GM19351 (cell line): ENCODE measurements around the gene SLC51A.
A peak's percentile ranks its signal among the peaks of the same experiment; 100 is the strongest.
"Not testable (repeated sequence)": the region's sequence is repeated elsewhere in the genome, so short reads cannot be mapped to it uniquely, and the experiment has no call there.

ENCODE experiments used
- ATAC-seq: cut with Tn5 transposase; IDR thresholded peaks from one replicate; pipeline ENCODE4 v1.9.1; 2021; ENCODE audit warnings: mild to moderate bottlenecking, moderate library complexity; ENCODE audit not compliant: unreplicated experiment

The SLC51A gene

DNA sequence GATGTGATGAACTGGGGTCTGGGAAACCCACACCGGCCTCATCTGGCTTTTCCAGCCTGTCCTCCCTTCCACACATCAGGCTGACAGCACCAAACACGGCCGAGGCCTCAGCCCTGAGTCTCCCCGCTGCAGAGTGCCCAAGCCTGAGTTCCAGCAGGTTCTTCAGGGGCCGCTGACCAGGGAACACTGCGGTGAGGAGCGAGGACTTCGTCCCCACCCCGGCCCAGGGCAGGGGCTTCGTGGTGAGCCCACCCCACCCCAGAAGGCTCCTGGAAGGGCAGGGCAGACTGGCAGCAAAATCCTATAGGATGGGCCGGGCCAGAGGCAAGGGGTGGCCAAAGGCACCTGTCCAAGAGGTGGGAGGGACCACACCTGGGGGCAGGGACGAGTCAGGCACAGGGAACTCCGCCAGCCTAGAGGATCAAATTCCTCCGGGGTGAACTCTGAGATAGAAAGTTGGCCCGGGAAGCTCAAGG, at the start of gene SLC51A:
Gene SLC51A, plus strand, starts transcription at position 446 of the 476 bp plus-strand sequence. CDS start 179 bp downstream, outside the sequence.
- ATAC-seq = no peak

GRCh38 chr3:196166741-196167140, 49.6 kb upstream of the SLC51A start:
- no peak for ATAC-seq

GRCh38 chr3:196168808-196169391, 47.4 kb upstream of the SLC51A start:
- no peak for ATAC-seq

GRCh38 chr3:196169836-196170240, 46.5 kb upstream of the SLC51A start:
- ATAC-seq = no peak

DNA sequence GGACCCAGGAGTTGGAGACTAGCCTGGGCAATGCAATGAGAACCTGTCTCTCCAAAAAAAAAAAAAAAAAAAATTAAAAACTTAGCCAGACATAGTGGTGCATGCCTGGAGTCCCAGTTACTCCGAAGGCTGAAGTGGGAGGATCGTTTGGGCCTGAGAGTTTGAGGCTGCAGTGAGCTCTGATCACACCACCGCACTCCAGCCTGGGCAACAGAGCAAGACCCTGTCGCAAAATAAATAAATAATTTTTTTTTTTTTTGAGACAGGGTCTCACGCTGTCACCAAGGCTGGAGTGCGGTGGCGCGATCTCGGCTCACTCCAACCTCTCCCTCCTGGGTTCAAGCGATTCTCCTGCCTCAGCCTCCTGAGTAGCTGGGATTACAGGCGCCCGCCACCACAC, 46.0 kb upstream of the SLC51A start:
- ATAC-seq = not testable (repeated sequence)

DNA sequence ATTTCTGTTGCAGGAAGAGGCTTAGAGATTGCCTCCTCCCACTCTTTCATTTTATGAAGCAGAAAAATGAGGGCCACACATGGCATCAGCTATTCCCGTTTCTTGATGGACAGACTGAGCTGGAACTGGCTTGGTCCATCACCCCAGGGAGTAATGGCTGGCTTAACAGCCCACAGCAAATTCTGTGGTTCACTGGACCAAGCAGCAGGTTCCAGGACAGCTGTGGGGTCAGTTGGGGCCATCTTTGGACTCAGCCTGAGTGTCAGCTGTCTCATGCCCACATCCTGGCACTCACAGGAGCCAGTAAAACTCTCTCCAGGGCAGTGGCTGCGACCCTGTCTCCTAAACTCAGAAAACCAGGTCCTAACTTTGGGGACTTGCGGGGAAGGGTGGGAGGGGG, 41.7 kb upstream of the SLC51A start:
- ATAC-seq = no peak

- ATAC-seq = no peak
These were observed 41.2 kb upstream of the SLC51A start for GRCh38 chr3:196175116-196175625.

DNA sequence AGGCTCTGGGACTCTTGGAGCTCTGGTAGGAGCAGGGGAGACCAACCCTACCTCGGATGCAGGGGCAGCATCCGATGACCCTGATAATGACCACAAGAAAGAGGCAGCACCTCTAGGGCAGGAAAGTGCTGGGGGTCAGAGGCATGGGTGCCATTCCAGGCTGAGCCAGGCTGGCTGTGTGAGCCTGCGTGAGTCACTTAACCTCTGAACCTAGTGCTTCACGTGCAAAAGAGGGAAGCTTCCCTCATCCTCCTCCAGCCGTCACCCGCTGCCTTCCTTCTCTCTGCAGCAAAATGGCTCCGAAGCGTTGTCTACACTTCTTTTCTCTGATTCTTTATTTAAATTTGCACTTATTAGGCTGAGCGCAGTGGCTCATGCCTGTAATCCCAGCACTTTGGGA, 40.6 kb upstream of the SLC51A start:
- ATAC-seq = no peak

DNA sequence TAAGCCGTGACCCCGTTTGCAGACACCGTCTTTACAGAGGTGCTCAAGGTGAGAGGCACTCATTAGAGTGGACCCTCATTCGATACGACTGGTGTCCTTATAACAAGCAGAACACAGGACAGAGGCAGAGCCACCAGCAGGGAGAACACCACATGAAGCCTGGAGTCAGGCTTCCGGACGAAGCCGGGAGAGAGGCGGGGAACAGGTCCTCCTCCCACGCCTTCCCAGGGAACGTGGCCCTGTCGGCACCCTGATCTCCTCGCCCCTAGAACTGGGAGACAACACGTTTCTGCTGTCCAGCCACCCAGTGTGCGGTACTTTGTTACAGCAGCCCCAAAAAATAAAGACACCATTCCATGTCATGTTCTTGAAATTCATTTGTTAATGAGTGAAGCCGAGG, 38.8 kb upstream of the SLC51A start:
- ATAC-seq = no peak

- ATAC-seq = no peak
These were observed 38.4 kb upstream of the SLC51A start for GRCh38 chr3:196177967-196178366.

GRCh38 chr3:196178993-196179379, 37.3 kb upstream of the SLC51A start:
- ATAC-seq = no peak

DNA sequence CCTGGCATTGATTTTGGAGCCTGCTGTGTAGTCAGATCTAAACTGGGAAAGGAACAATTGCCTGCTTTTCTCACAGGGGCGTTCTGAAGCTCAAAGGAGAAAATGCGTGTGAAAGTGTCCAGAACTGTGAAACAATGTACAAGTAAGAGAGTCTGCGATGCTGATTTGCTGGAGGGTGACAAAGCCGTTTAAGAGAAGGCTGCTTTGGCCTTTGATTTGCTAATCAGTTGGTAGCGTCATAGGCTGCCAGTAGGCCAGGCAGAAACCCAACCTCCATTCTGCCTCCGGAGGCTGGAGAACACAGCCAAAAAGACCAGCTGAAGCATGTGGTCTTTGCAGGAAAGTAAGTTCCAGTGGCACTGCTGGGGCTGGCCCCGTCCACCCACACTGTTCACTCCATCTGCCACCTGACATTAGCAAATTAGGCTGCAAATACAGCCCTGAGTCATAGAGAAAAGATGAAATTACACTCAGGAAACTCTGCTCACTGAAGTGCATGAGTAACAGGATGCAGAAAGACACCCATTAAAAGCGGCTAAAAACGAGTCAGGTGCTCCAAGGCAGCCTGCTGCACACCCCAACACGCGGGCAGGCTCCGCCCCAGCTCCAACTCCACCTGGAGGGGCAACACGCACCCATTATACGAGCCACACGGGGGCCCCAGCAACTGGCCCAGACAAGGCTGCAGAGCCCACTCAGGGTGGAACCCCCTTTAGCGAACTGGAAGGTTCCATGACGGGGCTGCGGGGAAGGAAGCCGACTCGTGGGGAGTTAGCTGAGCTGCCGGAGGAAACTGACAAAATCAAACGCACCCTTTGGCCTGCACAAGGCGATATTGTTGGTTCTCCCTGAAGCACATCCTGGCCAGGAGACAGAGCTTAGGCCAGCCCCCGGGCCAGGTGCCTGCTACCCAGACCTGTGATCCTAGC, 36.7 kb upstream of the SLC51A start:
- peak; percentile 60 for ATAC-seq

GRCh38 chr3:196180346-196180745, 36.0 kb upstream of the SLC51A start:
- no peak for ATAC-seq

DNA sequence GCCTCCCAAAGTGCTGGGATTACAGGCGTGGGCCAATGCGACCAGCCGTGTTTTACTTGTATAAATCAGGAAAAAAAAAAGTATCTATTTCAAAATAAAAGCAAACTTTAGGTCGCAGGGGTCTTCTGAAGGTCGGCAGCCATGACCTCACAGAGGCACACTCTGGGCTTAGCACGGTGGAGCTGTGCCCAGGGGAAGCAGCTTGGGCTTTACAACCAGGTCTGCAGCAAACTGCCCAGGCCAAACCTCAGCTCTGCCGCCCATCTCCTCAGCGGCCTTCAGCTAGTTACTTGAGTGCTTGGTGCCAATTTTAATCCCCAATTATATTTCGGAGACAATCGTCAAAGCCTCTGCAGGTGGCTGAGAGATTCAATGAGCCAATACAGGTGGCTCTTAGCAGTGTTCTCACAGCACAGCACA, 35.2 kb upstream of the SLC51A start:
- no peak for ATAC-seq

GRCh38 chr3:196184169-196184432, 32.2 kb upstream of the SLC51A start:
- not testable (repeated sequence) for ATAC-seq

- ATAC-seq = no peak
These were observed 31.5 kb upstream of the SLC51A start for GRCh38 chr3:196184881-196185280.

DNA sequence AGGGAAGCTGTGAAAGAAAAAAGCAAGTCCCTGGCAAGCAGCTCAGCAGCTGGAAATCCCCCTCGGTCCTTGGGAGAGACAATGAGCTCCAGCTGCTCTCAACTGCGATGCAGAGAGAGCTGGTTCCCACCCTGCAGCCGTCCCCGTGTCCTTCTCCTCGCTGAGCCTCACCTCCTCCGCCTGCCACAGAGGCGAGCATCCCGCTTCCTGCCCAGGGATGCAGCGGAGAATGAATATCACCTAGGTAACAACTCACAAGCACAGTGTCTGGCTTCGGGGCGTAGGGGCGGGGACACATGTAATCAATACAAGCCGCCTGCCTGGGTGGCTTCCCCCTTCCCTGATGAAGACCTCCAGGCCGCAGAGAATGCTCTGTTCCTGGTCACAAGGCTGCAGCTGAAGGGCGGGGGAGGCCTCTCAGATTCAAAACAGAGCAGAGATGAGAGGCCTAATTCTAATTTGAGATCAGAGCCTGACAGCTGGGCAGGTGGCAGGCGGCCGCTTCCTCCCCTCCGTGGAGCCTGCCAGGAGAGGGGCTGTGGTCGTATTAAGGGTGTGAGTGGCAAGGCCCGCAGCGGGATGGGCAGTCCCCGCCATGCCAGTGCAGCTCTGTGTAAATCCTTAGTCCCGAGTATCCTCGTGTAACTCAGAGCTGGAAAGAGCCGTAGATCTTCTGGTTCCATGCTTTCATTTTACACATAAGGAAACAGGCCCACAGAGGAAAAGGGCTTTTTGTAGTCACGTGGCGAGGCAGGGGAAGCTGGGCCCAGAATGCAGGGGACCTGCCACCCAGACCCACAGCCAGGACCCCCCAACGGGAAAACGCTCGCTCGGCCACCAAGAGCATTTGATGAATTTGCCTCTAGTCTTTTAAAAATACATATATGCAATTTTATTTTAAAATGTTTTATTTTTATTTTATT, 29.4 kb upstream of the SLC51A start:
- ATAC-seq = peak; percentile 44

DNA sequence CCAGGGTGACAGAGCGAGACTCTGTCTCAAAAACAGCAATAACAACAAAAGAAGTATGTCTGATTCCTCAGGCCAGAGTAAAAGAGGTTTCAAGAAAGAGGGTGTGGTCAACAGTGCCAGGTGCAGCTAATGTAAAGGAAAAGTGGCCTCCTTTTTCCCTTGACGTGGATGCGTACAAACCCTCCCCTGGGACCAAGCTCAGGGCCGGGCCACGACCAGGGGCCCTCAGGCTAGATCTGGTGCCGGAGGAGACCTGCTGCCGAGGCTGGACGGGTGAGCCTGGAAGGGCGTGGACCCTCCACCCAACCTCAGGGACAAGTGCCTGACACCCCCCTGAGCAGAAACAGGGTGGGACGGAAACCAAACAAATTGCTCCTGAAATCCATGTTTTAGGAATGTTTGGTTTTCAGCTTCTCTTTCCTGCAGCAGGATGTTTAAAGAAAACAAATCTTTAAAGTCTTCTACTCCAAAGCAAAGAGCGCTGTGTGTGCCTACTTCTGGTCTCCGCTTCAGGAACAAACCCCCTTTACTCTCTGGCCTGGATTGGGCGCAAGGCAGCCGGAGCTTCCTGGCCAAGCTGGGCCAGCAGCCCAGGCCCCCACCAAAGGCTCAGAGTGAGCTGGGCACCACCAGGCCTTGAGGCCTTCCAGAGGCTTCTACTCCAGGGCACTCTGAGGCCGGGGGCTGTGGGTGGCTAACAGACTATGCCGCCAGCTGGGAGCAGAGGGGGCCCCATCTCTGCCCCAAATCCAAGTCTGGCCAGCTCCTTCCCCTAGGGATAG, 26.6 kb upstream of the SLC51A start:
- ATAC-seq = peak; percentile 41

DNA sequence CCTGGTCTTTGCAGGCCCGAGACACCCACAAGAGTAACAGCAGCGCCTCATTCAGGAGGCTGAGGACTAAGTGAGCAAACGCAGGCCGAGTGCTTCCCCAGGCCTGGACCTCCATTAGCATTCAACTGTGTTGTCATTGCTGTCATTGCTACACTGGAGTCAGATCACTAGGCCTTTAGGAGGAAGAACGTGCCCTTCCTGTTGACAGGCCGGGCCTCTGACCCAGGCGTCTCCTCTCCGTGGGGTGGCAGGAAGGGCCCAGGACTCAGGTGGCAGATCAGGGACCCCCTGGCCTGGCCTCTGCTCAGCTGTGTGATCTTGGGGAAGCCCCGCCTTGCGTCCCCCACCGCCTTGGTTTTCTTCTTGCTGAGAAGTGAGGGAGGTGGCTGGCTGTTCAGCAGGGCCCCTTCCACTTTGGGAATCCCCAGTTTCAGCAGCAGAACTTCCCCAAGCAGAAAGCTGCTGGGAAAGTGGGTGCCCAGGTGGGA, 24.3 kb upstream of the SLC51A start:
- ATAC-seq = no peak

DNA sequence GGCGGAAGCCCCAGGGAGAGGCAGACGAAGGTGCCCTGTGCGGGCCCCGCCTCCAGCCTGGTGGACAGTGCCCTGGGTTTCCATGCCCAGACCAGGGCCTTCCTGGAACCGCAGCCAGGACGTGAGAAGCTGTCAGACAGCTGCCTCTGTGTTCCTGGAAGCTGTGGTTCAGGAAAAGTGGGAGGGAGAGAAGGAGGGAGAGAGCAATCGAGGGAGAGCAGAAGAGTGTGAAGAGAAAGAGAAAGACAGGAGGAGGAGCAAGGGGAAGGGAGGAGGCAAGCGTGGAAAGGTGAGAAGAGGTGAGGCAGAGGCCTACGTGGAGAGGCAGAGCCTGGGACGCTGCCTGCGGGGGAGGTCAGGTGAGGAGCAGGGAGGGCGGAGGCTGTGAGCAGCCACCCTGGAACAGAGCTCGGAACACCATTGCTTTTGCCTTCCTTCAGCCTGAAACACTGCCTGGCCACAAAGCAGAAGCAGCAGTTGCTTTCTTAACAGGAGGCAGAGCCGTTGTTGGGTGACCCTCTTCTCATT, 23.7 kb upstream of the SLC51A start:
- ATAC-seq = peak; percentile 31
